Heart right ventricle (tissue), 16 donors: ENCODE data around the gene ZNF432. TPM values are rescaled to one million over a fixed set of nuclear protein-coding genes. Genes with fewer than 3 reads are reported as not detected.
"Not testable (repeated sequence)": the region's sequence is repeated elsewhere in the genome, so short reads cannot be mapped to it uniquely, and the experiment has no call there.

ENCODE experiments used
- ATAC-seq, 8 donors: fragments of 200-7000 bp; cut with Tn5 transposase; one replicate each; pipeline ENCODE4 v1.9.1; 2020; ENCODE audit warnings: mild to moderate bottlenecking in 8 of 8, moderate library complexity in 8 of 8, moderate number of reproducible peaks in 1 of 8
- DNase-seq, 2 donors: peaks; one replicate each; pipeline ENCODE4 v3.0.0-alpha.2; 2020
- H3K27ac ChIP-seq, 10 donors: fragments of 200-600 bp; sonication (generic) in 2 of 10; one replicate each; pipeline versions ENCODE4 v1.5.0 to v1.8.0; 2020 to 2022; ENCODE audit warnings: mild to moderate bottlenecking in 3 of 10
- H3K27me3 ChIP-seq, 7 donors: fragments of 200-600 bp; one replicate each; pipeline ENCODE4 v1.8.0; 2021 to 2022; ENCODE audit warnings: mild to moderate bottlenecking in 2 of 7
- H3K36me3 ChIP-seq, 9 donors: fragments of 200-600 bp; sonication (generic) in 1 of 9; one replicate each; pipeline versions ENCODE4 v1.5.0 to v1.8.0; 2020 to 2022; ENCODE audit warnings: mild to moderate bottlenecking in 2 of 9
- H3K4me1 ChIP-seq, 9 donors: fragments of 200-600 bp; sonication (generic) in 1 of 9; one replicate each; pipeline versions ENCODE4 v1.5.0 to v1.8.0; 2020 to 2022; ENCODE audit warnings: mild to moderate bottlenecking in 4 of 9
- H3K4me3 ChIP-seq, 10 donors: fragments of 200-600 bp; sonication (generic) in 2 of 10; one replicate each; pipeline versions ENCODE4 v1.5.0 to v1.8.0; 2020 to 2022; ENCODE audit warnings: mild to moderate bottlenecking in 7 of 10, moderate library complexity in 2 of 10
- H3K9me3 ChIP-seq, 11 donors: fragments of 200-600 bp in 10 of 11; sonication (generic) in 2 of 11; one replicate each; pipeline versions ENCODE4 v1.5.0 to v1.8.0; 2013 to 2022; ENCODE audit warnings: mild to moderate bottlenecking in 2 of 11, control low read depth in 1 of 11, moderate library complexity in 1 of 11
- WGBS, 2 donors: extraction: QIAGEN DNeasy Blood & Tissue Kit; methylation state at CpG; one replicate each; pipeline ENCODE4 v1.1.7; 2013; ENCODE audit warnings: inconsistent platforms in 1 of 2; 5-methylcytosine and 5-hydroxymethylcytosine counted together
- intact Hi-C, 10 donors: fragments of 100-400 bp; cut with DNase I; formaldehyde crosslinking; loops; one replicate each; pipeline versions ENCODE4 v1.11.1 to v1.14.2; 2022
- polyA plus RNA-seq, 2 donors: library from polyadenylated mRNA; stranded (reverse); fragments of 200-250 nt; gene quantifications; one replicate each; pipeline ENCODE4 v1.2.3, GENCODE V29; 2013
- total RNA-seq, 10 donors: library from RNA; stranded (reverse); fragmentation: NEBNext Ultra II Directional in 3 of 10; extraction: Animal tissue kit (Norgen Biotek cat#: 25700) in 3 of 10; gene quantifications; one replicate each; pipeline versions ENCODE4 v1.2.1 to v1.2.4, GENCODE V29; 2021 to 2023
- TF ChIP-seq, protein P1 (sequence below), 9 donors: fragments of 200-600 bp; sonication (generic) in 2 of 9; IDR thresholded peaks; one replicate each; pipeline versions ENCODE4 v1.5.0 to v1.8.0; 2021 to 2022; ENCODE audit warnings: antibody characterized with exemption in 9 of 9, mild to moderate bottlenecking in 5 of 9, moderate library complexity in 1 of 9
- donor health status: Arrhythmogenic right ventricular cardiomyopathy.
- donor health status: ischemic (EF 13 %, LVEDD 7.1; RV severe dilation, severe dysfunction).
- donor health status: healthy with polysubstance abuse.
- donor health status: DM: no; HTN: yes; CAD: no.
- donor health status: DM: no; HTN: no; CAD: no.
- donor health status: ischemic (EF 25% LVEDD 6.9; RV normal size, moderate dysfunction).
- donor health status: ischemic (EF 25% LVEDD 5.7; RV mildly dilated, moderate dysfunction).
- donor health status: healthy.
- donor health status: DM: yes; HTN: yes; CAD: no.
- donor health status: Ischemic cardiomyopathy.
- donor health status: ischemic (EF 35%, LVEDD 5.7; RV mildly dilated, moderate dysfunction).
- donor health status: nonischemic (EF 11% LVEDD 7.7; RV severe dilation, severe dysfunction).
- donor health status: DM: yes; HTN: yes; CAD: no.
- donor health status: PGD.
- donor health status: ischemic (EF 29% LVEDD 5.4; RV normal size, mild dysfunction).
- donor health status: nonischemic (EF 23%, LVEDD 6.1; RV moderate dilation, normal function).

ZNF432 gene
- total and polyA plus RNA-seq, 12 donors, result 3.8 to 14.4 (median 8.7) TPM

- Histone ChIP-seq H3K27ac (no peak overlapping the region), H3K27me3 (no peaks in the 10 kb centered on the region), H3K4me1 (no peaks in the 10 kb centered on the region), H3K36me3 (peaks cover 8 to 100% (median 79%) of the 10 kb centered on the region in 9 donors), H3K9me3 (peaks cover 0 to 100% (median 68%) of the 10 kb centered on the region in 11 donors), H3K4me3 (no peak overlapping the region)
- TF ChIP-seq, protein P1, sequence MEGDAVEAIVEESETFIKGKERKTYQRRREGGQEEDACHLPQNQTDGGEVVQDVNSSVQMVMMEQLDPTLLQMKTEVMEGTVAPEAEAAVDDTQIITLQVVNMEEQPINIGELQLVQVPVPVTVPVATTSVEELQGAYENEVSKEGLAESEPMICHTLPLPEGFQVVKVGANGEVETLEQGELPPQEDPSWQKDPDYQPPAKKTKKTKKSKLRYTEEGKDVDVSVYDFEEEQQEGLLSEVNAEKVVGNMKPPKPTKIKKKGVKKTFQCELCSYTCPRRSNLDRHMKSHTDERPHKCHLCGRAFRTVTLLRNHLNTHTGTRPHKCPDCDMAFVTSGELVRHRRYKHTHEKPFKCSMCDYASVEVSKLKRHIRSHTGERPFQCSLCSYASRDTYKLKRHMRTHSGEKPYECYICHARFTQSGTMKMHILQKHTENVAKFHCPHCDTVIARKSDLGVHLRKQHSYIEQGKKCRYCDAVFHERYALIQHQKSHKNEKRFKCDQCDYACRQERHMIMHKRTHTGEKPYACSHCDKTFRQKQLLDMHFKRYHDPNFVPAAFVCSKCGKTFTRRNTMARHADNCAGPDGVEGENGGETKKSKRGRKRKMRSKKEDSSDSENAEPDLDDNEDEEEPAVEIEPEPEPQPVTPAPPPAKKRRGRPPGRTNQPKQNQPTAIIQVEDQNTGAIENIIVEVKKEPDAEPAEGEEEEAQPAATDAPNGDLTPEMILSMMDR (IDR thresholded peaks at IDR 0.05), result no peak
- WGBS, 2 donors, result 98 to 99% methylated on average over 6 of the region's 6 CpGs
- intact Hi-C loops, result no loop called here
- ATAC-seq (no peak), DNase-seq (no peak)
These were observed 17.7 kb upstream of the ZNF432 start for GRCh38 chr19:52066258-52066863.

GRCh38 chr19:52065399-52065798, 16.8 kb upstream of the ZNF432 start:
- peaks cover 0 to 100% (median 71%) of the 10 kb centered on the region in 11 donors for H3K9me3 ChIP-seq
- H3K4me3 ChIP-seq, result no peak overlapping the region
- no peaks in the 10 kb centered on the region for H3K4me1 ChIP-seq
- TF ChIP-seq, protein P1 (IDR thresholded peaks at IDR 0.05), result no peak
- ATAC-seq (no peak), DNase-seq (no peak)
- H3K27me3 ChIP-seq, result no peaks in the 10 kb centered on the region
- intact Hi-C loops, result no loop called here
- no peak overlapping the region for H3K27ac ChIP-seq
- 99% methylated on average over 6 of the region's 6 CpGs for WGBS, 2 donors
- peaks cover 8 to 97% (median 70%) of the 10 kb centered on the region in 9 donors for H3K36me3 ChIP-seq

GRCh38 chr19:52056480-52056879, 7.8 kb upstream of the ZNF432 start:
- 98 to 99% methylated on average over 3 of the region's 3 CpGs for WGBS, 2 donors

DNA sequence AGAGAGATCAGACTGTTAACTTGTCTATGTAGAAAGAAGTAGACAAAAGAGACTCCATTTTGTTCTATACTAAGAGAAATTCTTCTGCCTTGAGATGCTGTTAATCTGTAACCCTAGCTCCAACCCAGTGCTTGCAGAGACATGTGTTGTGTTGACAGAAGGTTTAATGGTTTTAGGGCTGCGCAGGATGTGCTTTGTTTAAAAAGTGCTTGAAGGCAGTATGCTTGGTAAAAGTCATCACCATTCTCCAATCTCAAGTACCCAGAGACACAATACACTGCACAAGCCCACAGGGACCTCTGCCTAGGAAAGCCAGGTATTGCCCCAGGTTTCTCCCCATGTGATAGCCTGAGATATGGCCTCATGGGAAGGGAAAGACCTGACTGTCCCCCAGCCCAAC, 3.1 kb upstream of the ZNF432 start:
- intact Hi-C loops, H3K4me3 ChIP-seq, H3K27me3 ChIP-seq, DNase-seq, H3K27ac ChIP-seq, ATAC-seq: not testable (repeated sequence)
- peaks cover 0 to 22% (median 11%) of the 10 kb centered on the region in 9 donors for H3K4me1 ChIP-seq
- whole genome bisulfite sequencing, 2 donors, result 46 to 100% methylated on average over 1 of the region's 1 CpG
- peaks cover 0 to 11% (median under 1%) of the 10 kb centered on the region in 9 donors for H3K36me3 ChIP-seq
- peaks cover 0 to 69% (median 23%) of the 10 kb centered on the region in 11 donors for H3K9me3 ChIP-seq

More at GRCh38 chr19:52056480-52056879, 7.8 kb upstream of the ZNF432 start:
- H3K27me3 ChIP-seq, DNase-seq, ATAC-seq, H3K4me3 ChIP-seq, H3K27ac ChIP-seq, H3K4me1 ChIP-seq, intact Hi-C loops: not testable (repeated sequence)
- peaks cover 0 to 20% (median 0%) of the 10 kb centered on the region in 9 donors for H3K36me3 ChIP-seq
- peaks cover 0 to 100% (median 41%) of the 10 kb centered on the region in 11 donors for H3K9me3 ChIP-seq

- no peak overlapping the region for H3K27ac ChIP-seq
- TF ChIP-seq, protein P1 (IDR thresholded peaks at IDR 0.05), result no peak
- no peak overlapping the region for H3K4me3 ChIP-seq
- 98% methylated on average over 4 of the region's 4 CpGs for WGBS, 2 donors
- intact Hi-C loops, result no loop called here
- H3K9me3 ChIP-seq, result peaks cover 0 to 93% (median 43%) of the 10 kb centered on the region in 11 donors
- H3K27me3 ChIP-seq, result no peaks in the 10 kb centered on the region
- no peak for DNase-seq
- no peak for ATAC-seq
- peaks cover 15 to 99% (median 90%) of the 10 kb centered on the region in 9 donors for H3K36me3 ChIP-seq
- no peaks in the 10 kb centered on the region for H3K4me1 ChIP-seq
These were observed 9.5 kb downstream of the ZNF432 start for GRCh38 chr19:52039169-52039568.
